HepG2 (cell line): ENCODE measurements around the gene C16orf78. TPM values are rescaled to one million over a fixed set of nuclear protein-coding genes. Genes with fewer than 3 reads are reported as not detected.

Experiments
- ATAC-seq: fragments of 200-7000 bp; cut with Tn5 transposase; 3 replicates; pipeline ENCODE4 v1.9.1; 2020; ENCODE audit warnings: mild to moderate bottlenecking, moderate library complexity
- BruUV-seq: library from RNA; stranded (reverse); fragments of 400-500 nt; replicated peaks from 2 replicates; lab custom pipeline; 2021; lab: Mats Ljungman, UMichigan
- CTCF ChIA-PET: fragments of 300-600 bp; formaldehyde crosslinking; extraction: SDS; loops from one replicate; lab custom pipeline; 2021; ENCODE audit warnings: low total read pairs, inconsistent platforms, low intra/inter-chr PET ratio; lab: Yijun Ruan, JAX
- POLR2A ChIA-PET: fragments of 350-600 bp; sonication (Branson Sonifier 250); formaldehyde crosslinking; loops from one replicate; lab custom pipeline; 2020; ENCODE audit warnings: antibody characterized with exemption, inconsistent platforms; lab: Yijun Ruan, JAX
- DNase-seq: peaks from one replicate; pipeline ENCODE4 v3.0.0-alpha.2; 2015; ENCODE audit warnings: low spot score
- FAIRE-seq: peaks from 3 replicates; lab custom pipeline; 2011; peaks lifted over from hg19 to GRCh38; lab: Jason Lieb, UNC
- H2AFZ ChIP-seq: one replicate; pipeline ENCODE4 v1.6.1; 2011; ENCODE audit warnings: low read length, inconsistent platforms
- H3K27ac ChIP-seq: fragments of 300-600 bp; 3 replicates; pipeline ENCODE4 v1.8.0; 2011; ENCODE audit warnings: mixed run types, mild to moderate bottlenecking, mixed read lengths, low read length, inconsistent platforms; ENCODE audit not compliant: insufficient read depth; ENCODE audit errors: extremely low read length
- H3K27me3 ChIP-seq, 2 experiments: fragments of 200-600 bp in 1 of 2; 2 replicates in 1 of 2; 3 replicates in 1 of 2; pipeline versions ENCODE4 v1.6.0 to v1.8.0; 2011; ENCODE audit warnings: low read length in 2 of 2, mild to moderate bottlenecking in 2 of 2, moderate library complexity in 2 of 2, inconsistent platforms in 1 of 2; ENCODE audit not compliant: insufficient read depth in 2 of 2, control insufficient read depth in 1 of 2
- H3K36me3 ChIP-seq, 2 experiments: fragments of 200-600 bp in 1 of 2; replicated peaks in 1 of 2; 2 replicates in 1 of 2; 3 replicates in 1 of 2; pipeline versions ENCODE4 v1.5.1 to v1.8.0; 2011; ENCODE audit warnings: low read length in 2 of 2, inconsistent platforms in 1 of 2; ENCODE audit not compliant: insufficient read depth in 2 of 2, control insufficient read depth in 1 of 2
- H3K4me1 ChIP-seq: 2 replicates; pipeline ENCODE4 v1.5.1; 2012; ENCODE audit warnings: low read length, inconsistent platforms; ENCODE audit not compliant: insufficient read depth
- H3K4me2 ChIP-seq: 2 replicates; pipeline ENCODE4 v1.6.0; 2011; ENCODE audit warnings: low read depth, low read length, inconsistent platforms
- H3K4me3 ChIP-seq, 3 experiments: fragments of 200-600 bp in 1 of 3; sonication (generic), shearing (Covaris generic) in 1 of 3; replicated peaks in 1 of 3; 2 replicates each; pipeline ENCODE4 v1.5.1; 2011 to 2016; ENCODE audit warnings: low read length in 3 of 3, inconsistent platforms in 2 of 3, low read depth in 2 of 3, mild to moderate bottlenecking in 2 of 3, control low read depth in 1 of 3, mixed read lengths in 1 of 3; ENCODE audit not compliant: insufficient read depth in 1 of 3
- H3K79me2 ChIP-seq: one replicate; pipeline ENCODE4 v1.6.1; 2011; ENCODE audit warnings: low read length, inconsistent platforms; ENCODE audit not compliant: insufficient read depth
- H3K9ac ChIP-seq: 2 replicates; pipeline ENCODE4 v1.6.0; 2011; ENCODE audit warnings: mild to moderate bottlenecking, low read depth, low read length, inconsistent platforms; ENCODE audit not compliant: insufficient read depth
- H3K9me3 ChIP-seq: 2 replicates; pipeline ENCODE4 v1.5.1; 2012; ENCODE audit warnings: mild to moderate bottlenecking, low read length
- H4K20me1 ChIP-seq: 2 replicates; pipeline ENCODE4 v1.6.0; 2011; ENCODE audit warnings: inconsistent platforms, mild to moderate bottlenecking, low read length, moderate library complexity; ENCODE audit not compliant: insufficient read depth
- DZIP1 ChIP-seq: sonication (generic); formaldehyde crosslinking; IDR thresholded peaks from 2 replicates; pipeline ENCODE4 v1.5.0; 2020; ENCODE audit warnings: mild to moderate bottlenecking, missing genetic modification reagents
- GMEB1 ChIP-seq: sonication (generic); formaldehyde crosslinking; IDR thresholded peaks from 2 replicates; pipeline ENCODE4 v1.5.1; 2020; ENCODE audit warnings: missing genetic modification reagents, mild to moderate bottlenecking, borderline replicate concordance
- HNF4A ChIP-seq: sonication (generic); formaldehyde crosslinking; IDR thresholded peaks from 2 replicates; pipeline ENCODE4 v1.4.0; 2020; ENCODE audit warnings: missing genetic modification reagents
- IRF9 ChIP-seq: sonication (generic); formaldehyde crosslinking; IDR thresholded peaks from 2 replicates; pipeline ENCODE4 v1.8.0; 2022; ENCODE audit warnings: missing genetic modification reagents, mild to moderate bottlenecking, borderline replicate concordance
- SALL1 ChIP-seq: sonication (generic); formaldehyde crosslinking; IDR thresholded peaks from 2 replicates; pipeline ENCODE4 v1.8.0; 2022; ENCODE audit warnings: mild to moderate bottlenecking, missing genetic modification reagents
- ZMYM2 ChIP-seq: sonication (generic); formaldehyde crosslinking; IDR thresholded peaks from 2 replicates; pipeline ENCODE4 v1.8.0; 2022; ENCODE audit warnings: mild to moderate bottlenecking, missing genetic modification reagents
- ZNF10 ChIP-seq: sonication (generic); formaldehyde crosslinking; IDR thresholded peaks from 2 replicates; pipeline ENCODE4 v1.4.0; 2020; ENCODE audit warnings: mild to moderate bottlenecking, low read depth, missing genetic modification reagents, borderline replicate concordance
- ZNF17 ChIP-seq: sonication (generic); formaldehyde crosslinking; IDR thresholded peaks from 2 replicates; pipeline ENCODE4 v1.5.0; 2020; ENCODE audit warnings: mild to moderate bottlenecking, missing genetic modification reagents
- ZNF180 ChIP-seq: sonication (generic); formaldehyde crosslinking; IDR thresholded peaks from 2 replicates; pipeline ENCODE4 v1.4.0; 2020; ENCODE audit warnings: low read depth, missing genetic modification reagents, borderline replicate concordance
- ZNF468 ChIP-seq: sonication (generic); formaldehyde crosslinking; IDR thresholded peaks from 2 replicates; pipeline ENCODE4 v1.8.0; 2022; ENCODE audit warnings: mild to moderate bottlenecking, moderate library complexity, missing genetic modification reagents
- ZNF598 ChIP-seq: sonication (generic); formaldehyde crosslinking; IDR thresholded peaks from 2 replicates; pipeline ENCODE4 v1.5.1; 2020; ENCODE audit warnings: mild to moderate bottlenecking, missing genetic modification reagents, borderline replicate concordance
- ZNF724P ChIP-seq: sonication (generic); formaldehyde crosslinking; IDR thresholded peaks from 2 replicates; pipeline ENCODE4 v1.8.0; 2022; ENCODE audit warnings: missing genetic modification reagents, borderline replicate concordance
- WGBS: methylation state at CpG from one replicate; pipeline ENCODE4 v1.1.6; 2017; ENCODE audit warnings: low lambda C conversion rate; 5-methylcytosine and 5-hydroxymethylcytosine counted together
- in situ Hi-C: cut with HindIII; loops from 2 replicates; pipeline ENCODE4 v1.10.0; 2017; ENCODE audit warnings: low pct_unique_long_range_greater_than_20kb; ENCODE audit not compliant: extremely low pct_ligation_motif_present
- intact Hi-C: fragments of 100-400 bp; cut with micrococcal nuclease; formaldehyde crosslinking; loops from one replicate; pipeline ENCODE4 v1.10.0; 2022; ENCODE audit not compliant: unreplicated experiment
- polyA plus RNA-seq, 8 experiments: library from polyadenylated mRNA; depleted of rRNA in 3 of 8; stranded (reverse) in 7 of 8; unstranded in 1 of 8; fragments of >200 nt; fragmentation: Illumina TruSeq in 4 of 8; extraction: Trizol in 4 of 8; gene quantifications; 2 replicates each; pipeline versions ENCODE4 v1.2.1 to v1.2.3, GENCODE V29; 2011 to 2016; ENCODE audit warnings: low read depth in 4 of 8, missing spikeins in 1 of 8, mixed read lengths in 1 of 8; ENCODE audit not compliant: insufficient read depth in 1 of 8
- total RNA-seq, 5 experiments: library from RNA; depleted of rRNA; stranded (reverse); fragments of >200 nt; fragmentation: Illumina TruSeq; extraction: Trizol; gene quantifications; 2 replicates each; pipeline ENCODE4 v1.2.3, GENCODE V29; 2016; ENCODE audit warnings: low read depth in 1 of 5

C16orf78 gene
- total and polyA plus RNA-seq, 2 of the 13 experiments (the other 11 are each of a cell fraction or from before 2014, with no cell fraction given) = not detected

GRCh38 chr16:49407873-49408550 lies 34.4 kb downstream of the C16orf78 start (continued):
- no peak for TF ChIP-seq ZNF10 (CRISPR knock-in tag)
- no peak for TF ChIP-seq ZNF468 (CRISPR knock-in tag)
- 0 out of 2 replicates have a peak, but pooled peaks have one; percentile 53 for TF ChIP-seq DZIP1
- peak; percentile 35; the same call in 1 of the 2 replicates for TF ChIP-seq SALL1 (CRISPR knock-in tag)

- in situ Hi-C loops = no loop called here
- WGBS = 66% methylated on average over 2 of the region's 2 CpGs
Observed at GRCh38 chr16:49409121-49409520, 35.5 kb downstream of the C16orf78 start.

More at GRCh38 chr16:49409121-49409520, 35.5 kb downstream of the C16orf78 start:
- Histone ChIP-seq H3K4me3 (no peak overlapping the region), H3K9me3 (no peaks in the 10 kb centered on the region), H3K4me2 (no peak overlapping the region), H3K36me3 (no peaks in the 10 kb centered on the region), H2AFZ (no peak overlapping the region), H3K9ac (no peak overlapping the region), H4K20me1 (no peaks in the 10 kb centered on the region), H3K27ac (no peak overlapping the region), H3K4me1 (no peaks in the 10 kb centered on the region), H3K27me3 (no peaks in the 10 kb centered on the region), H3K79me2 (no peaks in the 10 kb centered on the region)
- CTCF ChIA-PET = interaction anchor here (2.2 kb wide), 1 partner anchor 183 kb away, joined by 22 read pairs; no protein-coding TSS in a partner anchor
- POLR2A ChIA-PET = no interaction called here
- DNase-seq (no peak), FAIRE-seq (no peak), ATAC-seq (no peak)
- BruUV-seq = no TSS peak
- intact Hi-C loops = no loop called here
- no peak for TF ChIP-seq ZMYM2
- no peak for TF ChIP-seq ZNF598 (CRISPR knock-in tag)
- TF ChIP-seq IRF9 (CRISPR knock-in tag) = no peak
- no peak for TF ChIP-seq ZNF17
- no peak for TF ChIP-seq GMEB1 (CRISPR knock-in tag)
- TF ChIP-seq ZNF724P (CRISPR knock-in tag) = no peak
- TF ChIP-seq ZNF180 (CRISPR knock-in tag) = no peak
- TF ChIP-seq HNF4A (CRISPR knock-in tag) = no peak
